ENCODE data around the gene HRH3.

Gene HRH3

GRCh38 chr20:62197311-62197710 is 22.8 kb downstream of the HRH3 start:
- no peak for DNase-seq

GRCh38 chr20:62196286-62196685 is 23.8 kb downstream of the HRH3 start:
- DNase-seq, result no peak

GRCh38 chr20:62195736-62196135 is 24.3 kb downstream of the HRH3 start:
- no peak for DNase-seq

GRCh38 chr20:62195075-62195405 is 25.0 kb downstream of the HRH3 start:
- no peak for DNase-seq

GRCh38 chr20:62193079-62194025 is 26.7 kb downstream of the HRH3 start:
- DNase-seq, result no peak

GRCh38 chr20:62192635-62193034 is 27.4 kb downstream of the HRH3 start:
- DNase-seq, result no peak

GRCh38 chr20:62191781-62192559 is 28.1 kb downstream of the HRH3 start:
- no peak for DNase-seq

GRCh38 chr20:62190639-62191411 is 29.3 kb downstream of the HRH3 start:
- DNase-seq, result no peak

GRCh38 chr20:62186887-62187866 is 32.9 kb downstream of the HRH3 start:
- DNase-seq, result no peak

GRCh38 chr20:62186096-62186426 is 34.0 kb downstream of the HRH3 start:
- DNase-seq, result no peak

GRCh38 chr20:62183426-62184142 is 36.5 kb downstream of the HRH3 start:
- no peak for DNase-seq

GRCh38 chr20:62182469-62183425 is 37.3 kb downstream of the HRH3 start, which contains the start of gene MTG2:
Gene MTG2, plus strand, starts transcription at chr20:62183028. Its CDS starts 10,393 bp downstream, at chr20:62193421.
- peak; percentile 91 for DNase-seq

- DNase-seq, result no peak
Measured at GRCh38 chr20:62181808-62182207, 38.3 kb downstream of the HRH3 start.

- DNase-seq, result no peak
Measured at GRCh38 chr20:62179162-62179504, 40.9 kb downstream of the HRH3 start.

- no peak for DNase-seq
Measured at GRCh38 chr20:62178316-62179161, 41.5 kb downstream of the HRH3 start.

- no peak for DNase-seq
Measured at GRCh38 chr20:62177307-62177706, 42.8 kb downstream of the HRH3 start.

GRCh38 chr20:62176866-62177265 is 43.2 kb downstream of the HRH3 start:
- DNase-seq, result no peak

GRCh38 chr20:62175711-62176110 is 44.4 kb downstream of the HRH3 start:
- no peak for DNase-seq
